ENCODE data around the gene OR11A1.

- TF ChIP-seq CTCF (IDR thresholded peaks at IDR 0.05; ENCODE audit: poor library complexity) (no peak), EZH2 (IDR thresholded peaks at IDR 0.05; ENCODE audit: borderline replicate concordance) (no peak)
Measured at GRCh38 chr6:29486577-29486976, 29.7 kb upstream of the OR11A1 start.

All from hepatocyte (in vitro differentiated cells).